GM19463 (cell line): ENCODE measurements around the gene ATP5ME.
A peak's percentile ranks its signal among the peaks of the same experiment; 100 is the strongest.
"Not testable (repeated sequence)": the region's sequence is repeated elsewhere in the genome, so short reads cannot be mapped to it uniquely, and the experiment has no call there.

Experiments
- ATAC-seq: cut with Tn5 transposase; IDR thresholded peaks from one replicate; pipeline ENCODE4 v1.9.1; 2021; ENCODE audit warnings: mild to moderate bottlenecking, moderate library complexity; ENCODE audit not compliant: unreplicated experiment

ATP5ME gene

GRCh38 chr4:671769-672168 is 2.3 kb downstream of the ATP5ME start:
- no peak for ATAC-seq

GRCh38 chr4:669806-670559 is 4.1 kb downstream of the ATP5ME start:
- ATAC-seq = not testable (repeated sequence)

- not testable (repeated sequence) for ATAC-seq
Measured at GRCh38 chr4:668219-668618, 5.9 kb downstream of the ATP5ME start.

- no peak for ATAC-seq
Measured at GRCh38 chr4:667545-667925, 6.5 kb downstream of the ATP5ME start.

- no peak for ATAC-seq
Measured at GRCh38 chr4:666822-667544, 7.1 kb downstream of the ATP5ME start.

GRCh38 chr4:666436-666810 is 7.7 kb downstream of the ATP5ME start:
- ATAC-seq = no peak

GRCh38 chr4:665751-666435 is 8.2 kb downstream of the ATP5ME start:
- no peak for ATAC-seq

- ATAC-seq = no peak
Measured at GRCh38 chr4:665381-665750, 8.7 kb downstream of the ATP5ME start.

- no peak for ATAC-seq
Measured at GRCh38 chr4:664713-665231, 9.3 kb downstream of the ATP5ME start.

GRCh38 chr4:663438-664428 is 10.3 kb downstream of the ATP5ME start:
- peak; percentile 76 for ATAC-seq

GRCh38 chr4:663046-663437 is 11.0 kb downstream of the ATP5ME start:
- peak; percentile 8 for ATAC-seq

GRCh38 chr4:661881-662761 is 12.0 kb downstream of the ATP5ME start:
- ATAC-seq = no peak

- no peak for ATAC-seq
Measured at GRCh38 chr4:661231-661630, 12.8 kb downstream of the ATP5ME start.

- no peak for ATAC-seq
Measured at GRCh38 chr4:660401-660800, 13.7 kb downstream of the ATP5ME start.

- ATAC-seq = no peak
Measured at GRCh38 chr4:659851-660250, 14.2 kb downstream of the ATP5ME start.

- no peak for ATAC-seq
Measured at GRCh38 chr4:658681-659667, 15.1 kb downstream of the ATP5ME start.

GRCh38 chr4:657834-658667 is 16.0 kb downstream of the ATP5ME start:
- ATAC-seq = no peak
